ENCODE measurements around the gene BTBD2. TPM values are rescaled to one million over a fixed set of nuclear protein-coding genes. Genes with fewer than 3 reads are reported as not detected.
A peak's percentile ranks its signal among the peaks of the same experiment; 100 is the strongest.

BTBD2 gene
- total and polyA plus RNA-seq, 2 of the 13 experiments (the other 11 are each of a cell fraction or from before 2014, with no cell fraction given): 28.1 to 45.3 TPM

- TF ChIP-seq, protein P1, sequence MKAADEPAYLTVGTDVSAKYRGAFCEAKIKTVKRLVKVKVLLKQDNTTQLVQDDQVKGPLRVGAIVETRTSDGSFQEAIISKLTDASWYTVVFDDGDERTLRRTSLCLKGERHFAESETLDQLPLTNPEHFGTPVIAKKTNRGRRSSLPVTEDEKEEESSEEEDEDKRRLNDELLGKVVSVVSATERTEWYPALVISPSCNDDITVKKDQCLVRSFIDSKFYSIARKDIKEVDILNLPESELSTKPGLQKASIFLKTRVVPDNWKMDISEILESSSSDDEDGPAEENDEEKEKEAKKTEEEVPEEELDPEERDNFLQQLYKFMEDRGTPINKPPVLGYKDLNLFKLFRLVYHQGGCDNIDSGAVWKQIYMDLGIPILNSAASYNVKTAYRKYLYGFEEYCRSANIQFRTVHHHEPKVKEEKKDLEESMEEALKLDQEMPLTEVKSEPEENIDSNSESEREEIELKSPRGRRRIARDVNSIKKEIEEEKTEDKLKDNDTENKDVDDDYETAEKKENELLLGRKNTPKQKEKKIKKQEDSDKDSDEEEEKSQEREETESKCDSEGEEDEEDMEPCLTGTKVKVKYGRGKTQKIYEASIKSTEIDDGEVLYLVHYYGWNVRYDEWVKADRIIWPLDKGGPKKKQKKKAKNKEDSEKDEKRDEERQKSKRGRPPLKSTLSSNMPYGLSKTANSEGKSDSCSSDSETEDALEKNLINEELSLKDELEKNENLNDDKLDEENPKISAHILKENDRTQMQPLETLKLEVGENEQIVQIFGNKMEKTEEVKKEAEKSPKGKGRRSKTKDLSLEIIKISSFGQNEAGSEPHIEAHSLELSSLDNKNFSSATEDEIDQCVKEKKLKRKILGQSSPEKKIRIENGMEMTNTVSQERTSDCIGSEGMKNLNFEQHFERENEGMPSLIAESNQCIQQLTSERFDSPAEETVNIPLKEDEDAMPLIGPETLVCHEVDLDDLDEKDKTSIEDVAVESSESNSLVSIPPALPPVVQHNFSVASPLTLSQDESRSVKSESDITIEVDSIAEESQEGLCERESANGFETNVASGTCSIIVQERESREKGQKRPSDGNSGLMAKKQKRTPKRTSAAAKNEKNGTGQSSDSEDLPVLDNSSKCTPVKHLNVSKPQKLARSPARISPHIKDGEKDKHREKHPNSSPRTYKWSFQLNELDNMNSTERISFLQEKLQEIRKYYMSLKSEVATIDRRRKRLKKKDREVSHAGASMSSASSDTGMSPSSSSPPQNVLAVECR (CRISPR knock-in tag; IDR thresholded peaks at IDR 0.05; ENCODE audit: borderline replicate concordance): peak; percentile 9; the same call in 1 of the 2 replicates
- TF ChIP-seq GTF3A (CRISPR knock-in tag; conservative IDR thresholded peaks at IDR 0.05): no peak
- no peak for TF ChIP-seq HHEX (CRISPR knock-in tag; IDR thresholded peaks at IDR 0.05)
- TF ChIP-seq ZNF414 (CRISPR knock-in tag; IDR thresholded peaks at IDR 0.05): peak; percentile 77
- TF ChIP-seq ZBTB34 (CRISPR knock-in tag; IDR thresholded peaks at IDR 0.05): peak; percentile 77; the same call in 1 of the 2 replicates
- peak; percentile 61; the same call in 1 of the 2 replicates for TF ChIP-seq HIVEP1 (CRISPR knock-in tag; IDR thresholded peaks at IDR 0.05)
- 0 out of 2 replicates have a peak, but pooled peaks have one; percentile 54 for TF ChIP-seq ZNF558 (CRISPR knock-in tag; IDR thresholded peaks at IDR 0.05; ENCODE audit: borderline replicate concordance)
- no peak for TF ChIP-seq PRPF4 (IDR thresholded peaks at IDR 0.05; ENCODE audit: low read depth, low read length, poor library complexity, severe bottlenecking)
- TF ChIP-seq KDM2A (CRISPR knock-in tag; IDR thresholded peaks at IDR 0.05; ENCODE audit: borderline replicate concordance, low read depth): peak; percentile 10; the same call in 1 of the 2 replicates
- no peak for TF ChIP-seq SMAD3 (CRISPR knock-in tag; IDR thresholded peaks at IDR 0.05)
- TF ChIP-seq ZNF143 (CRISPR knock-in tag; IDR thresholded peaks at IDR 0.05): no peak
- no peak for TF ChIP-seq KLF13 (CRISPR knock-in tag; IDR thresholded peaks at IDR 0.05)
- 0 out of 2 replicates have a peak, but pooled peaks have one; percentile 18 for TF ChIP-seq ZNF317 (CRISPR knock-in tag; IDR thresholded peaks at IDR 0.05)
- no peak for TF ChIP-seq RFX1 (IDR thresholded peaks at IDR 0.05)
- no peak for TF ChIP-seq ZNF747 (CRISPR knock-in tag; IDR thresholded peaks at IDR 0.05; ENCODE audit: borderline replicate concordance)
- TF ChIP-seq NR2F1 (CRISPR knock-in tag; IDR thresholded peaks at IDR 0.05): no peak
- TF ChIP-seq ZNF282 (IDR thresholded peaks at IDR 0.05; ENCODE audit: partially characterized antibody): no peak
- 0 out of 2 replicates have a peak, but pooled peaks have one; percentile 62 for TF ChIP-seq ZNF430 (CRISPR knock-in tag; IDR thresholded peaks at IDR 0.05)
- TF ChIP-seq CSRNP1 (CRISPR knock-in tag; IDR thresholded peaks at IDR 0.05): peak; percentile 81; the same call in 1 of the 2 replicates
- peak; percentile 96 for TF ChIP-seq ZBTB38 (CRISPR knock-in tag; IDR thresholded peaks at IDR 0.05)
These were observed 36.5 kb upstream of the BTBD2 start (continued) for GRCh38 chr19:2051773-2052704.

All from HepG2 (cell line).